Measurements from ENCODE around the gene CRADD.
"Not testable (repeated sequence)": the region's sequence is repeated elsewhere in the genome, so short reads cannot be mapped to it uniquely, and the experiment has no call there.

Gene CRADD

DNA sequence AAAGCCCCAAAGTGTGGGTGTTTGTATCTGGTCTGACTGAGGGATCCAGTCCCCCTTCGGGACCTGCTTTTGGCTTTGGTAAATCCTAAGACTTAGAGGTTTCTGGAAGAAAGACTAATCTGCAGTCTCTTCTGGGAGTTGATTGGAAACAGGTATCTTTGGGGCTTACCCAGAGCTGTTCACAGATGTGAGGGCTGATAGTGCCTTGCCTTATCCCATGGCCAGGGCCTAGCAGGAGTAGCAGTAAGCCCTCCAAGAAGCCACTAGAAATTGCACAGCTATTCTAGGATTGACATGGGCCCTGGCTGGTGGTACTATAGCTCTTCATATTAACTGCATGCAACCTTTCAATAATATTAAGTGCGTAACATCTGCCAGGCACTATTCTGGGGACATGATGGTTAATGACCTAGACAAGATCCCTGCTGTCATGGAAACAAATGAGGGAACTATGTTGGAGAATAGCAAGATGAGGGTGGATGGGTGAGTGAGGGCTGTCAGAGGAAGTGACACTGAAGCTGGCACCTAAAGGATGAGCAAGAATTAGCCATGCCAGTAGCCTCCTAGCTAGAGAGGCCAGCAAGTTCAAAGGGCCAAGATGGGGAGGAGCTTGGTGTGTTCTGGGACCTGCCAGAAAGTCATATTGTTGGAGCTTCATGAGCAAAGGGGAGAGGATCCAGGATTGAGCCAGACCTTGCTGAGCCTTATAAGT, 71.7 kb downstream of the CRADD start:
- H3K36me3 ChIP-seq (ENCODE audit: insufficient read depth, low read length): no peaks in the 10 kb centered on the region
- H3K4me1 ChIP-seq (ENCODE audit: insufficient read depth, low read length): peaks cover 20% of the 10 kb centered on the region
- H3K9ac ChIP-seq (ENCODE audit: low read depth, low read length): no peak overlapping the region
- H3K27me3 ChIP-seq (ENCODE audit: insufficient read depth, low read length): no peaks in the 10 kb centered on the region
- no peak overlapping the region for H3K27ac ChIP-seq (ENCODE audit: low read depth, low read length)
- no peak overlapping the region for H3K4me3 ChIP-seq (ENCODE audit: low read length)
- 94% methylated on average over 2 of the region's 2 CpGs for WGBS
- H3K9me3 ChIP-seq (ENCODE audit: insufficient read depth, low read depth, low read length): peaks cover 19% of the 10 kb centered on the region

DNA sequence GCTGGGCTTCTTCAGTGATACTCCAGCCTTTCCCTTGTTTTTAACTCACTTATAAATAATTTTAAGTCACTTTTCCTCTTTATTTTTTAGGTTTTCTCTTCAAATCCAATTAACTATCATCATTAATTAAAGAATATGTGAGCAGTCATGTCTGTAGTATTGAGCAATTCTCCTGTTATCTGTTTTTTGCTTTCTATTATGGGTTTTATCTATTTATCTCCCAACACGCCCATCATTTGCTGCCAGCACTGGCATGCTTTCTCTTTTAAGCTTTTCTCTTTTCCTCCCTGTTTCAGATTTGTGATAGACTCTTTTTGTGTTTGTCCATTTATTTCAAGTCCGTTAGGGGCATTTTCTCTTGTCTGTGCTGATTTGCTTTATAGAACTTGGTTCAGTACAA, 72.3 kb downstream of the CRADD start:
- H3K9me3 ChIP-seq (ENCODE audit: insufficient read depth, low read depth, low read length): peaks cover 23% of the 10 kb centered on the region
- 100% methylated on average over 1 of the region's 2 CpGs for WGBS
- H3K4me1 ChIP-seq (ENCODE audit: insufficient read depth, low read length): peaks cover 13% of the 10 kb centered on the region; the same call in 1 of the 2 replicates
- H3K36me3 ChIP-seq (ENCODE audit: insufficient read depth, low read length): no peaks in the 10 kb centered on the region
- H3K27ac ChIP-seq (ENCODE audit: low read depth, low read length): no peak overlapping the region
- H3K4me3 ChIP-seq (ENCODE audit: low read length): no peak overlapping the region
- H3K9ac ChIP-seq (ENCODE audit: low read depth, low read length): no peak overlapping the region
- H3K27me3 ChIP-seq (ENCODE audit: insufficient read depth, low read length): no peaks in the 10 kb centered on the region

DNA sequence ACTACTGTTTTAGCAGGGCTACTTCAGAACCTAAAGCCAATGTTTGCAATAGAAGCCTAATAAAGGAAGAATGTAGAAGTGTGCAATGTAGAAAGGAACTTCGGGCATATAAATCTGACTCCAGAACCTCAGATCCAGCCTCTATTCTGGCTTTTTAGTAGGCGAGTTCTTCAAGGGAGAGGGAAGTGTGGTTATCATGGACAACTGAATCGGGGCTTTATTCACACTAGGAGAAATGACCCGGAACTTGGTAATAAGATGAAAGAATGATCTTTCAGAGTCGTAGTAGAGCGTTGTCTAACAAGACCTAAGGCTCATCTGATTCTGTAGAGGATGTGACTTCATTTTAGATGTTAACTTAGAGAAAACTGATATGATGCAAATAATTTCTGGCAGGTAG, 72.9 kb downstream of the CRADD start:
- WGBS: 93% methylated on average over 6 of the region's 6 CpGs
- Histone ChIP-seq H3K4me3 (ENCODE audit: low read length) (no peak overlapping the region), H3K27me3 (ENCODE audit: insufficient read depth, low read length) (no peaks in the 10 kb centered on the region), H3K36me3 (ENCODE audit: insufficient read depth, low read length) (no peaks in the 10 kb centered on the region), H3K27ac (ENCODE audit: low read depth, low read length) (no peak overlapping the region), H3K4me1 (ENCODE audit: insufficient read depth, low read length) (0 out of 2 replicates have a peak, but pooled peaks cover 8% of the 10 kb centered on the region), H3K9ac (ENCODE audit: low read depth, low read length) (no peak overlapping the region), H3K9me3 (ENCODE audit: insufficient read depth, low read depth, low read length) (peaks cover 25% of the 10 kb centered on the region)

DNA sequence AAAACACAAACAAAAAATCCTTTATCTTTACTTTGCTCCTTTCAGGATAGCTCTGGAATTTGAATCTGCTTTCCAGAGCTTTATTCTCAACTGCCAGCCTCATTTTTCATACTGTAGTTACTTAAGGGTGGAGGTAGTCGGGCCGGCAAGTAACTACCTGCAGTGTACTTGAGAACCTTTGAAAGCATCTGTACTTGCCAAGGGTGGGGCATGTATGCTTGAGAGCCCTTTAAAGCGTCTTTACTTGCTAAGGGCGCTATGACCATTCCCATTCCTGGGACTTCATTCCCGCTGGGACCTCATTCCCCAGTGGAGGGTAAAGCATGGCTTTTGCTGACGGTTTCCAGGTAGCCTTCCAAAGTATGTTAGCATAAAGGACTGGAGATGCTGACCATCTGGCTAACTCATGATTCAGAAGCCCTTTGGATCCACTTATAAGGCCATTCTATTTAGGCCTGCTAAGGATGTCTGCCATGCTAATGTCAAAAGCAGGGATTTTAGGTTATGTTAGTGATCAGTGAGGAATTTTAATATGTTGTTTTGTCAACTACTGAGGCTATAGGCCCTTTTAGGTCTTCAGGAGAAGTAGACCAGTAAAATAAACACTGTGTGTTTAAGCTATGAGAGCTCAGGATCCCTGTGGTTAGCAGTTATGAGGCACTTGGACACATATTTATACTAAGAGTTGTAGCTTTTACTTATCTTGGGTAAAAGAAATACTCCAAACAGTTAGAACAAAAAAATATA, 74.9 kb downstream of the CRADD start:
- Histone ChIP-seq H3K4me1 (ENCODE audit: insufficient read depth, low read length) (0 out of 2 replicates have a peak, but pooled peaks cover 3% of the 10 kb centered on the region), H3K27ac (ENCODE audit: low read depth, low read length) (no peak overlapping the region)
- 94% methylated on average over 6 of the region's 6 CpGs for WGBS

DNA sequence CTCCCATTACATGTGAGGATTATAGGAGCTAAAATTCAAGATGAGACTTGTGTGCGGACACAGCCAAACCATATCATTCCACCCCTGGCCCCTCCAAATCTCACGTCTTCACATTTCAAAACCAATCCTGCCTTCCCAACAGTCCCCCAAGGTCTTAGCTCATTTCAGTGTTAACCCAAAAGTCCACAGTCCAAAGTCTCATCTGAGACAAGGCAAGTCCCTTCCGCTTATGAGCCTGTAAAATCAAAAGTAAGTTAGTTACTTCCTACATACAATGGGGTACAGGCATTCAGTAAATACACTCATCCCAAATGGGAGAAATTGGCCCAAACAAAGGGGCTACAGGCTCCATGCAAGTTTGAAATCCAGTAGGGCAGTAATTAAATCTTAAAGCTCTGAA, 76.1 kb downstream of the CRADD start:
- H3K36me3 ChIP-seq (ENCODE audit: insufficient read depth, low read length): no peaks in the 10 kb centered on the region
- 0 out of 2 replicates have a peak, but pooled peaks cover 3% of the 10 kb centered on the region for H3K4me1 ChIP-seq (ENCODE audit: insufficient read depth, low read length)
- 94% methylated on average over 3 of the region's 3 CpGs for WGBS
- no peak overlapping the region for H3K9ac ChIP-seq (ENCODE audit: low read depth, low read length)
- H3K27me3 ChIP-seq (ENCODE audit: insufficient read depth, low read length): no peaks in the 10 kb centered on the region
- no peak overlapping the region for H3K4me3 ChIP-seq (ENCODE audit: low read length)
- H3K27ac ChIP-seq (ENCODE audit: low read depth, low read length): no peak overlapping the region
- peaks cover 25% of the 10 kb centered on the region for H3K9me3 ChIP-seq (ENCODE audit: insufficient read depth, low read depth, low read length)

More for the DNA sequence above, 74.9 kb downstream of the CRADD start:
- Histone ChIP-seq H3K27me3 (ENCODE audit: insufficient read depth, low read length) (no peaks in the 10 kb centered on the region), H3K9ac (ENCODE audit: low read depth, low read length) (no peak overlapping the region), H3K36me3 (ENCODE audit: insufficient read depth, low read length) (no peaks in the 10 kb centered on the region), H3K4me3 (ENCODE audit: low read length) (no peak overlapping the region), H3K9me3 (ENCODE audit: insufficient read depth, low read depth, low read length) (peaks cover 25% of the 10 kb centered on the region)

DNA sequence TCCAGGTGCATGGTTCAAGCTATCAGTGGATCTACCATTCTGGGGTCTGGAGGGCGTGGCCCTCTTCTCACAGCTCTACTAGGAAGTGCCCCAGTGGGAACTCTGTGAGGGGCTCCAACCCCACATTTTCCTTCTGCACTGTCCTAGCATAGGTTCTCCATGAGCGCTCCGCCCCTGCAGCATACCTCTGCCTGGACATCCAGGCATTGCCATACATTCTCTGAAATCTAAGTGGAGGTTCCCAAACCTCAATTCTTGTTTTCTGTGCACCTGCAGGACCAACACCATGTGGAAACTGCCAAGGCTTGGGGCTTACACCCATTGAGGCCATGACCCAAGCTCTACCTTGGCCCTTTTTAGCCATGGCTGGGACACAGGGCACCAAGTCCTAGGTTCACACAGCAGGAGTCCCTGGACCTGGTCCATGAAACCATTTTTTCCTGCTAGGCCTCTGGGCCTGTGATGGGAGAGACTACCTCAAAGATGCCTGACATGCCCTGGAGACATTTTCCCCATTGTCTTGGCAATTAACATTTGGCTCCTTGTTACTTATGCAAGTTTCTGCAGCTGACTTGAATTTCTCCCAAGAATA, 76.8 kb downstream of the CRADD start:
- 94% methylated on average over 3 of the region's 3 CpGs for WGBS
- Histone ChIP-seq H3K4me1 (ENCODE audit: insufficient read depth, low read length) (peaks cover 8% of the 10 kb centered on the region), H3K27ac (ENCODE audit: low read depth, low read length) (no peak overlapping the region), H3K27me3 (ENCODE audit: insufficient read depth, low read length) (no peaks in the 10 kb centered on the region), H3K36me3 (ENCODE audit: insufficient read depth, low read length) (no peaks in the 10 kb centered on the region), H3K9me3 (ENCODE audit: insufficient read depth, low read depth, low read length) (peaks cover 25% of the 10 kb centered on the region), H3K9ac (ENCODE audit: low read depth, low read length) (no peak overlapping the region), H3K4me3 (ENCODE audit: low read length) (no peak overlapping the region)

DNA sequence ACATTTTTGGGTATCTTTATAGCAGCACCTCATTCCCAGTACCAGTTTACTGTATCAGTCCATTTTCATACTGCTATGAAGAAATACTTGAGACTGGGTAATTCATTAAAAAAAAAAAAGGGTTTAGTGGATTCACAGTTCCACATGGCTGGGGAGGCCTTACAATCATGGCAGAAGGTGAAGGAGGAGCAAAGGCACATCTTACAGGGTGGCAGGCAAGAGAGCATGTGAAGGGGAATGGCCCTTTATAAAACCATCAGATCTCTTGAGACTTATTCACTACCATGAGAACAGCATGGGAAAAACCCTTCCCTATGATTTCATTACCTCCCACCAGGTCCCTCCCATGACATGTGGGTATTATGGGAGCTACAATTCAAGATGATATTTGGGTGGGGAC, 77.7 kb downstream of the CRADD start:
- H3K4me3 ChIP-seq (ENCODE audit: low read length); H3K36me3 ChIP-seq (ENCODE audit: insufficient read depth, low read length); H3K9ac ChIP-seq (ENCODE audit: low read depth, low read length); H3K27me3 ChIP-seq (ENCODE audit: insufficient read depth, low read length); H3K27ac ChIP-seq (ENCODE audit: low read depth, low read length): not testable (repeated sequence)
- Histone ChIP-seq H3K4me1 (ENCODE audit: insufficient read depth, low read length) (peaks cover 17% of the 10 kb centered on the region), H3K9me3 (ENCODE audit: insufficient read depth, low read depth, low read length) (peaks cover 25% of the 10 kb centered on the region)

DNA sequence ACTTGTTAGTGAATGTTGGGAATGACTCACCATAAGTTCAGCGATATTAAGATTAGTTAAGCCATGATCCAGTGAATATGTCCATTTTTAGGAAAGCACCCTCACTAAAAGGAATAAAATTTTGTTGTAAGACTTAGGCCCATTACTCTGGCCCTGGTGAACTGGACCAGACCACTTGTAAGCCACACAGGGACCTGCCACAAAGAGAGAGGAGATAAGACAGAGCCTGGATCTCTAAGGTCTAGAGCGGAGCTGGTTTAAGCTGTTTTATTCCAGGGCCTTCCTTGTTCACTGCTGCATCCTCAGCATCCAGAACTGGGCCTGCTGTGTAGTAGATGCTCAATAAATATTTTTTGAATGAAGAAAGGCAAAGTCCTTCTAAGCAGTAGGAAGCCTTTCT, 79.1 kb downstream of the CRADD start:
- peaks cover 25% of the 10 kb centered on the region for H3K9me3 ChIP-seq (ENCODE audit: insufficient read depth, low read depth, low read length)
- H3K9ac ChIP-seq (ENCODE audit: low read depth, low read length): no peak overlapping the region
- WGBS: 100% methylated on average over 2 of the region's 2 CpGs
- no peak overlapping the region for H3K27ac ChIP-seq (ENCODE audit: low read depth, low read length)
- no peak overlapping the region for H3K4me3 ChIP-seq (ENCODE audit: low read length)
- no peaks in the 10 kb centered on the region for H3K27me3 ChIP-seq (ENCODE audit: insufficient read depth, low read length)
- no peaks in the 10 kb centered on the region for H3K36me3 ChIP-seq (ENCODE audit: insufficient read depth, low read length)
- H3K4me1 ChIP-seq (ENCODE audit: insufficient read depth, low read length): peaks cover 15% of the 10 kb centered on the region

DNA sequence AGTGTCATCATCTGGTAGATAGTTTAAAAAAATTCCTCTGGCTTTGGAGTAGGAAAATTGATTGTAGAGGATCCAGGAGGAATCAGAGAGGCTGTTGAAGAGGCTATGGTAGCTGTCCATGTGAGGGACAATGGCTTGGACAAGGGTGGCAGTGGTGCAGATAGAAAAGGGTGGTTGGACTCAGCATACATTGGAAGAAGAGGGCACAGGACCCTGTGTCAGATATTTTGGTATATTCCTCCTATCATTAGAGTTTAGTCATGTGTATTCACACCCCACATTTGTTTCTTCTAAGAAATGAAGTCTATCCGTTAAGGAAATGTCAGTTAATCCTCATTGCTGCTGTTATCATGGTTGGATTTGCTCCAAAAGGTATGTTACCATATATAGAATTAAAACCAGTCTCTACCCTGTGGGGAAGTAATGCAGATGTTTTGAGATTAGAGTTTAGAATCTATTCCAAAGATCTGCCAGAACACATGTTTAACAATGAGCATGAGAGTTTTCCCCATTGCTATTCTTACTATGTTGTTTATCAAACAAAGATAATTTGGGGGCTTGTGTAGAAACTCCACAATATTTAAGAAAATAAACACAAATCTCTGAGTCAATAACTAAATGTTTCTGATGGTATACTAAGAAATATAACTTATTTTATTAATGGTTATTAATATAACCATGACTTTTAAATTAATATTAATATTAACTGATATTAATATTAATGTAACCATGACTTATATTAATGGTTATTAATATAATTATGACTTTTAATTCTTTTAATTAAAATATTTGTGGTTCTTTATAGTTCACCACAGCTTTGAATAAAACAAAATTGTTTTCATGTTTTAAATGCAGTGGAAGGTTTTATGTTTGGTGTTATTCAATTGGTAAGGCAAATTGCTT, 80.9 kb downstream of the CRADD start:
- 100% methylated on average over 1 of the region's 1 CpG for WGBS
- Histone ChIP-seq H3K9me3 (ENCODE audit: insufficient read depth, low read depth, low read length) (peaks cover 14% of the 10 kb centered on the region), H3K4me3 (ENCODE audit: low read length) (no peak overlapping the region), H3K27ac (ENCODE audit: low read depth, low read length) (no peak overlapping the region), H3K36me3 (ENCODE audit: insufficient read depth, low read length) (no peaks in the 10 kb centered on the region), H3K9ac (ENCODE audit: low read depth, low read length) (no peak overlapping the region), H3K27me3 (ENCODE audit: insufficient read depth, low read length) (no peaks in the 10 kb centered on the region), H3K4me1 (ENCODE audit: insufficient read depth, low read length) (peaks cover 15% of the 10 kb centered on the region)

DNA sequence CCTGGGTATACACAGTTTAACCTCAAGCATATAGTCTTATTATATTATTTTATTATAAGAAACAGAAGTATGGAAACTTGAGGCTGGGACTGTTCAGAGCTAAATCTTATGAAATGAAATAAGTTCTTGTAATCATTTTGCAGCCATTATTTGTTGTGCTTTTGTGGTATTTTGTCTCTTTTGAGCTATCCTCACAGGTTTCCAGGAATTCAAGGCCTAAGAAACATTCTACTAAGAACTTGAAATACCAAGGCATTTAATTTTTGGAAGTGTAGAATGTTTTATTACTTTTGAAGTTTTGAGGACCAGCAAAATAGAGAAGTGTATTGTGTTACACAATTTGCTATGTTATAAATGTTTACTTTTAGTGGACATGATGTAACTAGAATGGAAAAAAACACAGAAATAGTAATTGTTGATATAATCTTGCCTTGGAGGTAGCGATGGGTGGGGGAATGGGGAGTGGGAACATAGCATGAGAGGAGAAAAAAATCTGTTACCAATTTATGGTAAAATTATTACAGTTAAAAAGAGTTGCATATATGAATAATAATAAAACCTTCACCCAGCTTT, 81.7 kb downstream of the CRADD start:
- no peak overlapping the region for H3K9ac ChIP-seq (ENCODE audit: low read depth, low read length)
- no peaks in the 10 kb centered on the region for H3K27me3 ChIP-seq (ENCODE audit: insufficient read depth, low read length)
- H3K9me3 ChIP-seq (ENCODE audit: insufficient read depth, low read depth, low read length): peaks cover 6% of the 10 kb centered on the region
- no peak overlapping the region for H3K27ac ChIP-seq (ENCODE audit: low read depth, low read length)
- peaks cover 19% of the 10 kb centered on the region for H3K4me1 ChIP-seq (ENCODE audit: insufficient read depth, low read length)
- H3K4me3 ChIP-seq (ENCODE audit: low read length): no peak overlapping the region
- WGBS: 100% methylated on average over 1 of the region's 1 CpG
- no peaks in the 10 kb centered on the region for H3K36me3 ChIP-seq (ENCODE audit: insufficient read depth, low read length)
